OCI-LY7 (cell line): ENCODE results near the gene GSTT2.
"Not testable (repeated sequence)": the region's sequence is repeated elsewhere in the genome, so short reads cannot be mapped to it uniquely, and the experiment has no call there.

Experiments
- EZH2phosphoT487 ChIP-seq: fragments of 200-600 bp; sonication (generic); IDR thresholded peaks from 2 replicates; pipeline ENCODE4 v1.6.1; 2018; ENCODE audit warnings: low read depth, borderline replicate concordance, mild to moderate bottlenecking, mixed run types, antibody characterized with exemption, low read length, moderate library complexity, mixed read lengths
- TF ChIP-seq, protein P1 (sequence below): fragments of 200-600 bp; sonication (generic); conservative IDR thresholded peaks from 2 replicates; pipeline ENCODE4 v1.5.1; 2014; ENCODE audit warnings: mild to moderate bottlenecking, antibody characterized with exemption, low read length, moderate library complexity, mixed read lengths

DNA sequence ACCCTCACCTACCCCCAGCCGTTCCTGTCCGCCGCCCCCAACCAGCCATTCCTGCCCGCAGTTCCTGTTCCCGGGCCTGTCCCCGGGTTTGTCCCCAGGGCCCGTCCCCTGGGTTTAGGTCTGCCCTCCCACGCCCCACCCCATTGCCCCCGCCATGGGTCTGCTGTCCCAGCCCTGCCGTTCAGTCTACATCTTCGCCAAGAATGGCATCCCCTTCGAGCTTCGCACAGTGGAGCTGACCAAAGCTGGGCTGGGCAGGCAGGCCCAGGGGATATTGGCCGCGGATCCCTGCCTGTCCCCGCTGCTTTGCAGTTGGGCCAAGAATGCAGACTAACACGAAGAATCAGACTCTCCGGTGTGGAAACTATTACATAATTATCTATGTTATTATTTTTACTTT lies 30.2 kb upstream of the GSTT2 start:
- TF ChIP-seq, protein P1, sequence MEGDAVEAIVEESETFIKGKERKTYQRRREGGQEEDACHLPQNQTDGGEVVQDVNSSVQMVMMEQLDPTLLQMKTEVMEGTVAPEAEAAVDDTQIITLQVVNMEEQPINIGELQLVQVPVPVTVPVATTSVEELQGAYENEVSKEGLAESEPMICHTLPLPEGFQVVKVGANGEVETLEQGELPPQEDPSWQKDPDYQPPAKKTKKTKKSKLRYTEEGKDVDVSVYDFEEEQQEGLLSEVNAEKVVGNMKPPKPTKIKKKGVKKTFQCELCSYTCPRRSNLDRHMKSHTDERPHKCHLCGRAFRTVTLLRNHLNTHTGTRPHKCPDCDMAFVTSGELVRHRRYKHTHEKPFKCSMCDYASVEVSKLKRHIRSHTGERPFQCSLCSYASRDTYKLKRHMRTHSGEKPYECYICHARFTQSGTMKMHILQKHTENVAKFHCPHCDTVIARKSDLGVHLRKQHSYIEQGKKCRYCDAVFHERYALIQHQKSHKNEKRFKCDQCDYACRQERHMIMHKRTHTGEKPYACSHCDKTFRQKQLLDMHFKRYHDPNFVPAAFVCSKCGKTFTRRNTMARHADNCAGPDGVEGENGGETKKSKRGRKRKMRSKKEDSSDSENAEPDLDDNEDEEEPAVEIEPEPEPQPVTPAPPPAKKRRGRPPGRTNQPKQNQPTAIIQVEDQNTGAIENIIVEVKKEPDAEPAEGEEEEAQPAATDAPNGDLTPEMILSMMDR: not testable (repeated sequence)
- TF ChIP-seq EZH2phosphoT487: not testable (repeated sequence)
